Peyer's patch (tissue), 4 donors: ENCODE results near the gene ATP6V0A1. TPM values are rescaled to one million over a fixed set of nuclear protein-coding genes. Genes with fewer than 3 reads are reported as not detected.
A peak's percentile ranks its signal among the peaks of the same experiment; 100 is the strongest.

ENCODE experiments used
- DNase-seq, 3 donors: peaks; one replicate each; pipeline ENCODE4 v3.0.0-alpha.2; 2017 to 2019
- H3K27ac ChIP-seq, 4 donors: fragments of 200-600 bp; sonication (generic); one replicate each; pipeline ENCODE4 v1.5.1; 2016 to 2019
- H3K27me3 ChIP-seq, 2 donors: fragments of 200-600 bp; sonication (generic); one replicate each; pipeline ENCODE4 v1.5.1; 2019
- H3K36me3 ChIP-seq, 3 donors: fragments of 200-600 bp; sonication (generic); one replicate each; pipeline ENCODE4 v1.5.1; 2016 to 2019
- H3K4me1 ChIP-seq, 4 donors: fragments of 200-600 bp; sonication (generic); one replicate each; pipeline ENCODE4 v1.5.1; 2016 to 2019
- H3K4me3 ChIP-seq, 4 donors: fragments of 200-600 bp; sonication (generic); 1 replicate in 3 of 4; 2 replicates in 1 of 4; pipeline ENCODE4 v1.5.1; 2016 to 2019; ENCODE audit warnings: mild to moderate bottlenecking in 1 of 4
- H3K9me3 ChIP-seq, 4 donors: fragments of 200-600 bp; sonication (generic); one replicate each; pipeline ENCODE4 v1.5.1; 2016 to 2019; ENCODE audit warnings: mild to moderate bottlenecking in 1 of 4
- CTCF ChIP-seq, 6 experiments: fragments of 450-650 bp in 4 of 6; fragments of 200-600 bp in 2 of 6; sonication (generic) in 1 of 6; IDR thresholded peaks; one replicate each; pipeline ENCODE4 v1.5.1; 2017 to 2019; ENCODE audit warnings: antibody characterized with exemption in 6 of 6, mild to moderate bottlenecking in 3 of 6, moderate library complexity in 1 of 6
- POLR2A ChIP-seq, 2 donors: fragments of 450-650 bp; IDR thresholded peaks; one replicate each; pipeline ENCODE4 v1.5.1; 2017; ENCODE audit warnings: antibody characterized with exemption in 2 of 2, mild to moderate bottlenecking in 2 of 2, moderate library complexity in 2 of 2
- total RNA-seq, 4 donors: library from RNA; depleted of rRNA; stranded (reverse); fragments of >200 nt; gene quantifications; one replicate each; pipeline ENCODE4 v1.1.0, GENCODE V29; 2016

ATP6V0A1 gene
- total RNA-seq, 4 donors from 2014 or later, result 121 to 251 (median 204) TPM

DNA sequence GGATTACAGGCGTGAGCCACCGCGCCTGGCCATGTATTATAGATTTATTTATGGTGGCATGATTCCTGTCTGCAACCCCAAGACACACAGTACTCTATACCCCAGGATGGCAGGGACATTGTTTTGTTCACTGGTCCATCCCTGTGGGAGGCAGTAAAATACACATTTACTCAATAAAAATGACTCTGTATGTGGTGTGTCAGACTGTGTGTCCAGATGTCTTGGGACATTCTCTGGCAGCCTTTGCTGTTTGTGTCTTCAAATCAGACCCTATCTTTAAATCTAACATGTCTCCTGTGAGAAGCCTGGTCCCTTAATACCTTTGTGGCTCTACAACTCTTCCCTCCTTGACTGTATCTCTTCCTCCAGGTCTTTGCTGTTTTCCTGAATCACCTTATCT lies 101.6 kb downstream of the ATP6V0A1 start:
- Histone ChIP-seq H3K27ac (no peak overlapping the region), H3K9me3 (no peaks in the 10 kb centered on the region), H3K4me3 (no peak overlapping the region), H3K27me3 (no peaks in the 10 kb centered on the region), H3K4me1 (peaks cover 0 to 39% (median 23%) of the 10 kb centered on the region in 4 donors), H3K36me3 (peaks cover 0 to 18% (median 0%) of the 10 kb centered on the region in 3 donors)
- TF ChIP-seq POLR2A (IDR thresholded peaks at IDR 0.05), result no peak
- TF ChIP-seq CTCF (IDR thresholded peaks at IDR 0.05), result no peak
- DNase-seq, result no peak

GRCh38 chr17:42561897-42562387 lies 103.3 kb downstream of the ATP6V0A1 start, which contains the start of gene COASY:
TSS of gene COASY (plus strand) at chr17:42562148. CDS start at chr17:42562623, 475 bp downstream.
- peaks cover 0 to 36% (median 25%) of the 10 kb centered on the region in 4 donors for H3K4me1 ChIP-seq
- H3K27ac ChIP-seq, result peak within 1 kb of the TSS; percentile 80 to 86 (median 84)
- peak within 1 kb of the TSS; percentile 68 to 86 (median 76) for H3K4me3 ChIP-seq
- peaks cover 0 to 27% (median 0%) of the 10 kb centered on the region in 3 donors for H3K36me3 ChIP-seq
- no peaks in the 10 kb centered on the region for H3K27me3 ChIP-seq
- H3K9me3 ChIP-seq, result no peaks in the 10 kb centered on the region
- DNase-seq, result peak; percentile 94 to 98 (median 95)
- TF ChIP-seq CTCF (IDR thresholded peaks at IDR 0.05) (no peak), POLR2A (IDR thresholded peaks at IDR 0.05) (peak; percentile 57 to 61)

GRCh38 chr17:42562388-42563142 lies 103.9 kb downstream of the ATP6V0A1 start:
- Histone ChIP-seq H3K27ac (peak overlapping the region; percentile 80 to 86 (median 84)), H3K27me3 (no peaks in the 10 kb centered on the region), H3K4me1 (peaks cover 0 to 36% (median 26%) of the 10 kb centered on the region in 4 donors), H3K36me3 (peaks cover 0 to 27% (median 0%) of the 10 kb centered on the region in 3 donors), H3K9me3 (no peaks in the 10 kb centered on the region), H3K4me3 (peak overlapping the region; percentile 68 to 86 (median 76))
- TF ChIP-seq POLR2A (IDR thresholded peaks at IDR 0.05) (no peak), CTCF (IDR thresholded peaks at IDR 0.05) (no peak)
- no peak for DNase-seq

DNA sequence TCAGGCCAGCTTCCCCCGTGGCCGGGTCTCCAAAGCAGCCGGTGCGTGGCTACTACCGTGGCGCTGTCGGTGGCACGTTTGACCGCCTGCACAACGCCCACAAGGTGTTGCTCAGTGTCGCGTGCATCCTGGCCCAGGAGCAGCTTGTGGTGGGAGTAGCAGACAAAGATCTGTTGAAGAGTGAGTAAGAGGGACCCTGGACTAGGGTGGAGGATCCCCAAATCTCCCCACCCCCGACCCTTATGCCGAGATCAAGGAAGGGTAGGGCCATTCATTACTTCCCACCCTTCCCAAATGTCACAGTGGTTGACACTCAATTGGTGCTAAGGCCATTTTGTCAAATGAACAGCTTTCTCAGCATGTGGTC lies 104.4 kb downstream of the ATP6V0A1 start:
- Histone ChIP-seq H3K27me3 (no peaks in the 10 kb centered on the region), H3K4me1 (peaks cover 0 to 40% (median 32%) of the 10 kb centered on the region in 4 donors), H3K27ac (peak overlapping the region; percentile 80 to 86 (median 84)), H3K9me3 (no peaks in the 10 kb centered on the region), H3K4me3 (peak overlapping the region; percentile 68 to 86 (median 76)), H3K36me3 (peaks cover 0 to 27% (median 0%) of the 10 kb centered on the region in 3 donors)
- no peak for DNase-seq
- TF ChIP-seq POLR2A (IDR thresholded peaks at IDR 0.05) (no peak), CTCF (IDR thresholded peaks at IDR 0.05) (no peak)

GRCh38 chr17:42563543-42563942 lies 104.9 kb downstream of the ATP6V0A1 start:
- H3K4me3 ChIP-seq, result peak overlapping the region in 2 of 4 donors; percentile 68 to 86
- peak overlapping the region in 2 of 4 donors; percentile 80 to 86 for H3K27ac ChIP-seq
- peaks cover 0 to 44% (median 35%) of the 10 kb centered on the region in 4 donors for H3K4me1 ChIP-seq
- DNase-seq, result no peak
- H3K27me3 ChIP-seq, result no peaks in the 10 kb centered on the region
- H3K9me3 ChIP-seq, result no peaks in the 10 kb centered on the region
- peaks cover 0 to 31% (median 0%) of the 10 kb centered on the region in 3 donors for H3K36me3 ChIP-seq
- TF ChIP-seq POLR2A (IDR thresholded peaks at IDR 0.05) (no peak), CTCF (IDR thresholded peaks at IDR 0.05) (peak in 1 of 6 experiments; percentile 13)
